ENCODE data around the gene RIPPLY2. TPM values are rescaled to one million over a fixed set of nuclear protein-coding genes. Genes with fewer than 3 reads are reported as not detected.

RIPPLY2 gene
- total and polyA plus RNA-seq, 4 donors, result 0.05 to 0.24 TPM; not detected in 2

GRCh38 chr6:83859410-83860358, 6.5 kb downstream of the RIPPLY2 start, which contains the start of gene CYB5R4:
Gene CYB5R4 (plus strand): TSS chr6:83859689. CDS start chr6:83859783, 94 bp downstream.
- peak within 1 kb of the TSS in 1 of 2 donors; percentile 65 for H3K9ac ChIP-seq (ENCODE audit: insufficient read depth in 1 of 2, low read length in 2 of 2)
- H3K4me1 ChIP-seq (ENCODE audit: control insufficient read depth in 5 of 5, insufficient read depth in 5 of 5, low read length in 5 of 5), result peaks cover 0 to 12% (median 4%) of the 10 kb centered on the region in 5 donors
- peaks cover 0 to 15% (median 12%) of the 10 kb centered on the region in 3 donors for H3K27me3 ChIP-seq (ENCODE audit: control insufficient read depth in 3 of 3, insufficient read depth in 3 of 3, low read length in 2 of 3)
- ATAC-seq (ENCODE audit: insufficient read depth, low FRiP score), result peak; percentile 100
- DNase-seq, result peak; percentile 96 to 98 (median 97)
- TF ChIP-seq CTCF (IDR thresholded peaks at IDR 0.05; ENCODE audit: control extremely low read depth, extremely low read depth), result no peak
- WGBS, 2 donors, result 0% methylated on average over 53 of the region's 53 CpGs
- peak within 1 kb of the TSS; percentile 78 to 94 for H3K27ac ChIP-seq (ENCODE audit: low read depth in 1 of 2, low read length in 1 of 2)
- H3K9me3 ChIP-seq (ENCODE audit: control insufficient read depth in 4 of 4, insufficient read depth in 3 of 4, low read length in 3 of 4), result no peaks in the 10 kb centered on the region
- peak within 1 kb of the TSS; percentile 63 for H3K4me3 ChIP-seq
- no peaks in the 10 kb centered on the region for H3K36me3 ChIP-seq (ENCODE audit: control insufficient read depth in 4 of 4, insufficient read depth in 4 of 4, low read length in 4 of 4)

- Histone ChIP-seq H3K36me3 (ENCODE audit: control insufficient read depth in 4 of 4, insufficient read depth in 4 of 4, low read length in 4 of 4) (peaks cover 0 to 2% (median under 1%) of the 10 kb centered on the region in 4 donors), H3K9me3 (ENCODE audit: control insufficient read depth in 4 of 4, insufficient read depth in 3 of 4, low read length in 3 of 4) (no peaks in the 10 kb centered on the region), H3K4me3 (peak overlapping the region; percentile 63), H3K27ac (ENCODE audit: low read depth in 1 of 2, low read length in 1 of 2) (peak overlapping the region in 1 of 2 donors; percentile 78), H3K27me3 (ENCODE audit: control insufficient read depth in 3 of 3, insufficient read depth in 3 of 3, low read length in 2 of 3) (peaks cover 0 to 8% (median 5%) of the 10 kb centered on the region in 3 donors), H3K4me1 (ENCODE audit: control insufficient read depth in 5 of 5, insufficient read depth in 5 of 5, low read length in 5 of 5) (peaks cover 0 to 12% (median 4%) of the 10 kb centered on the region in 5 donors), H3K9ac (ENCODE audit: insufficient read depth in 1 of 2, low read length in 2 of 2) (peak overlapping the region in 1 of 2 donors; percentile 65)
- WGBS, 2 donors, result 7 to 10% methylated on average over 7 of the region's 7 CpGs
- no peak for TF ChIP-seq CTCF (IDR thresholded peaks at IDR 0.05; ENCODE audit: control extremely low read depth, extremely low read depth)
- DNase-seq (no peak), ATAC-seq (ENCODE audit: insufficient read depth, low FRiP score) (no peak)
Observed at GRCh38 chr6:83860359-83860755, 7.2 kb downstream of the RIPPLY2 start.

GRCh38 chr6:83860782-83861495, 7.8 kb downstream of the RIPPLY2 start:
- Histone ChIP-seq H3K9ac (ENCODE audit: insufficient read depth in 1 of 2, low read length in 2 of 2) (no peak overlapping the region), H3K4me3 (no peak overlapping the region), H3K4me1 (ENCODE audit: control insufficient read depth in 5 of 5, insufficient read depth in 5 of 5, low read length in 5 of 5) (peaks cover 0 to 12% (median 4%) of the 10 kb centered on the region in 5 donors), H3K36me3 (ENCODE audit: control insufficient read depth in 4 of 4, insufficient read depth in 4 of 4, low read length in 4 of 4) (peaks cover 0 to 8% (median 3%) of the 10 kb centered on the region in 4 donors), H3K27ac (ENCODE audit: low read depth in 1 of 2, low read length in 1 of 2) (no peak overlapping the region), H3K27me3 (ENCODE audit: control insufficient read depth in 3 of 3, insufficient read depth in 3 of 3, low read length in 2 of 3) (peaks cover 0 to 4% (median 2%) of the 10 kb centered on the region in 3 donors), H3K9me3 (ENCODE audit: control insufficient read depth in 4 of 4, insufficient read depth in 3 of 4, low read length in 3 of 4) (no peaks in the 10 kb centered on the region)
- no peak for TF ChIP-seq CTCF (IDR thresholded peaks at IDR 0.05; ENCODE audit: control extremely low read depth, extremely low read depth)
- no peak for DNase-seq
- ATAC-seq (ENCODE audit: insufficient read depth, low FRiP score), result no peak
- WGBS, 2 donors, result 55 to 60% methylated on average over 8 of the region's 8 CpGs
